ENCODE data around the gene CNTNAP1. TPM values are rescaled to one million over a fixed set of nuclear protein-coding genes. Genes with fewer than 3 reads are reported as not detected.

The CNTNAP1 gene
- total RNA-seq, 1 donor: 32.0 TPM

DNA sequence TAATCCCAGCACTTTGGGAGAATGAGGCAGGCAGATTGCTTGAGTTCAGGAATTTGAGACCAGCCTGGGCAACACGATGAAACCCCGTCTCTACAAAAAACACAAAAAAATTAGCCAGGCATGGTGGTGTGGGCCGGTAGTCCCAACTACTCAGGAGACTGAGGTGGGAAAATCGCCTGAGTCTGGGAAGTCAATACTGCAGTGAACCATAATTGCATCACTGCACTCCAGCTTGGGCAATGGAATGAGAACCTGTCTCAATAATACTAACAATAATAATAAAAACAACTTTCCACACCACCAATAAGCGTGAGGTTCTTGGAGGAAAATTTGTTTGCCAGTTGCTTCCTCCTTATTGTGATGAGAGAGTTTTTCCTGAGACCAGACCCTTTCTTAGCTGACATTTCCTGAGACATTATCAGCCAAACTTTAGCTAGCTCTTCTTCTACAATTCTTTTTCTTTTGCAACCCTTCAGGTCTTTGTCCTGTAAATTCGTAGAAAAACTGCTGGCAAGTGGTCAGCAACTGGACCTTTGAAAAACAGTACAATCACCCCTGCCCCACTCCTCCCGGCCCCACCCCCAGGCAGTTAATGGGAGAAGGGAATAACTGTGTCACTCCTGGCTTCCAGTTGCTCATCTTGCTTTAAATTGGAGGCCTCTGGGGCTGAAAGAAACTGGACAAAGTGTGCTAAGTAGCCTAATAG lies 66.0 kb downstream of the CNTNAP1 start:
- no peak for DNase-seq (ENCODE audit: low read depth)
- TF ChIP-seq, protein P1, sequence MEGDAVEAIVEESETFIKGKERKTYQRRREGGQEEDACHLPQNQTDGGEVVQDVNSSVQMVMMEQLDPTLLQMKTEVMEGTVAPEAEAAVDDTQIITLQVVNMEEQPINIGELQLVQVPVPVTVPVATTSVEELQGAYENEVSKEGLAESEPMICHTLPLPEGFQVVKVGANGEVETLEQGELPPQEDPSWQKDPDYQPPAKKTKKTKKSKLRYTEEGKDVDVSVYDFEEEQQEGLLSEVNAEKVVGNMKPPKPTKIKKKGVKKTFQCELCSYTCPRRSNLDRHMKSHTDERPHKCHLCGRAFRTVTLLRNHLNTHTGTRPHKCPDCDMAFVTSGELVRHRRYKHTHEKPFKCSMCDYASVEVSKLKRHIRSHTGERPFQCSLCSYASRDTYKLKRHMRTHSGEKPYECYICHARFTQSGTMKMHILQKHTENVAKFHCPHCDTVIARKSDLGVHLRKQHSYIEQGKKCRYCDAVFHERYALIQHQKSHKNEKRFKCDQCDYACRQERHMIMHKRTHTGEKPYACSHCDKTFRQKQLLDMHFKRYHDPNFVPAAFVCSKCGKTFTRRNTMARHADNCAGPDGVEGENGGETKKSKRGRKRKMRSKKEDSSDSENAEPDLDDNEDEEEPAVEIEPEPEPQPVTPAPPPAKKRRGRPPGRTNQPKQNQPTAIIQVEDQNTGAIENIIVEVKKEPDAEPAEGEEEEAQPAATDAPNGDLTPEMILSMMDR (IDR thresholded peaks at IDR 0.05; ENCODE audit: insufficient read depth, low read length): no peak

DNA sequence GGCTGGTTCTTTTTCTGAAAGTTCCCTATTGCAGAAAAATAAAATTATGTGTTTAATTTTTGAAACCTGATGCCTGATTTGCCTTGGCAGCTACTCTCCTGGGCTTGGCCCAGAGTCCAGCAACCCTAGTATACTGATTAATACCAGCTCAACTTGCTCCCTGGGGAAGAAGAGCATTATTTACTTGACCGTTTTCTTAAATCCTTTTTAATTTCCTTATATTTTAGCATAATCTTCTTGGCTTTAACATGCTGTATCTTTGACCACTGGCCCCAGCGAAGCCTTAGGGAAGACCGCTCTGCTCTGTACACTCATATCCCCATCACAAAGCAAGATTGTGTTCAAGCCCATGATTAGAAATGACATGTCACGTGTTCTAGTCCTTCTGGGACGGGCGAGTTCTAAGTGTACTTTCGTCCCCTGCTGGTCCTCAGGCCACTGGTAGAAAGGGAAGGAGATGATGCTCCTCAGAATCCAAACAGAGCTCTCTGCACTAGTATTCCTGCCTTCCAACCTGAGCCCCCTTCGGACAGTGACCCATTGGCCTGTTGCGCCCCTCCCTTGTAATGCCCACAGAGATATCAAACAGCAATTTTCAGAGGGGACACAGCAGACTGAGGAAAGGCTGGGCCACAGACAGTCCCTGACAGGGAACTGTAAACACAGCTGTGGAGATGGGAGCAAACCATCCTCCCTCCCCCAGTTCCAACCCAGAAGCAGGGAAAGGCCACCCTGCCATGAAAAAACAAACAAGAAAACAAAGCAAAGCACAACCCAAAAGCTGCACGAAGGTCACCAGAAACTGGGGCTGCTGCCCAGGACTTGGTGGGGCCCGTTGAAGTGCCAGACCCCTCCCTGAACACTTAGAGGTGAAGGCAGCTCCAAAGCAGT lies 66.8 kb downstream of the CNTNAP1 start:
- DNase-seq (ENCODE audit: low read depth): peak; percentile 46
- TF ChIP-seq, protein P1 (IDR thresholded peaks at IDR 0.05; ENCODE audit: insufficient read depth, low read length): no peak

More for the DNA sequence above, 66.0 kb downstream of the CNTNAP1 start:
- H3K4me3 ChIP-seq (ENCODE audit: low read depth, low read length): no peak overlapping the region

More for the DNA sequence above, 66.8 kb downstream of the CNTNAP1 start:
- H3K4me3 ChIP-seq (ENCODE audit: low read depth, low read length): no peak overlapping the region

Small RNA genes within 50 kb of the gene (small RNA-seq; reads per million reads assigned to genes)
- gene MIR6780A: not detected

Other genes starting within 250 kb of the CNTNAP1 start
- gene ATP6V0A1, start 223.7 kb upstream of the CNTNAP1 start, total RNA-seq (ENCODE audit: low replicate concordance): 40.0 and 60.6 TPM in 2 replicates
- 28.9 and 41.8 TPM in 2 replicates for gene NAGLU, start 146.3 kb upstream of the CNTNAP1 start, total RNA-seq (ENCODE audit: low replicate concordance)
- gene HSD17B1, start 129.6 kb upstream of the CNTNAP1 start, total RNA-seq (ENCODE audit: low replicate concordance): 0.99 and 4.7 TPM in 2 replicates
- gene COASY, start 120.4 kb upstream of the CNTNAP1 start, total RNA-seq (ENCODE audit: low replicate concordance): 11.0 and 19.1 TPM in 2 replicates
- 10.5 and 41.8 TPM in 2 replicates for gene MLX, start 115.4 kb upstream of the CNTNAP1 start, total RNA-seq (ENCODE audit: low replicate concordance)
- 0.49 and 18.3 TPM in 2 replicates for gene PSMC3IP, start 104.8 kb upstream of the CNTNAP1 start, total RNA-seq (ENCODE audit: low replicate concordance)
- gene RETREG3, start 73.2 kb upstream of the CNTNAP1 start, total RNA-seq (ENCODE audit: low replicate concordance): 41.1 and 52.6 TPM in 2 replicates
- 15.3 and 50.6 TPM in 2 replicates for gene TUBG1, start 72.8 kb upstream of the CNTNAP1 start, total RNA-seq (ENCODE audit: low replicate concordance)
- gene TUBG2, start 23.2 kb upstream of the CNTNAP1 start, total RNA-seq (ENCODE audit: low replicate concordance): 4.3 and 12.1 TPM in 2 replicates
- gene PLEKHH3, start 5.5 kb upstream of the CNTNAP1 start, total RNA-seq (ENCODE audit: low replicate concordance): 15.5 and 15.6 TPM in 2 replicates
- gene CCR10, start 688 bp upstream of the CNTNAP1 start, total RNA-seq (ENCODE audit: low replicate concordance): 4.3 and 4.9 TPM in 2 replicates
- 26.7 and 31.4 TPM in 2 replicates for gene EZH1, start 62.5 kb downstream of the CNTNAP1 start, total RNA-seq (ENCODE audit: low replicate concordance)
- 0.27 and 4.8 TPM in 2 replicates for gene RAMP2, start 78.7 kb downstream of the CNTNAP1 start, total RNA-seq (ENCODE audit: low replicate concordance)
- 4.2 and 57.2 TPM in 2 replicates for gene VPS25, start 90.9 kb downstream of the CNTNAP1 start, total RNA-seq (ENCODE audit: low replicate concordance)
- 0.45 and 3.5 TPM in 2 replicates for gene WNK4, start 98.1 kb downstream of the CNTNAP1 start, total RNA-seq (ENCODE audit: low replicate concordance)
- gene COA3, start 116.2 kb downstream of the CNTNAP1 start, total RNA-seq (ENCODE audit: low replicate concordance): 40.8 and 67.5 TPM in 2 replicates
- gene CNTD1, start 116.3 kb downstream of the CNTNAP1 start, total RNA-seq (ENCODE audit: low replicate concordance): 0.54 TPM in 1 of 2 replicates, not detected in the other
- 72.6 and 99.3 TPM in 2 replicates for gene BECN1, start 141.8 kb downstream of the CNTNAP1 start, total RNA-seq (ENCODE audit: low replicate concordance)
- gene PSME3, start 150.9 kb downstream of the CNTNAP1 start, total RNA-seq (ENCODE audit: low replicate concordance): 86.3 and 101 TPM in 2 replicates
- 0.25 and 0.72 TPM in 2 replicates for gene AOC2, start 162.0 kb downstream of the CNTNAP1 start, total RNA-seq (ENCODE audit: low replicate concordance)
- under 0.01 and 0.08 TPM in 2 replicates for gene AOC3, start 168.7 kb downstream of the CNTNAP1 start, total RNA-seq (ENCODE audit: low replicate concordance)
- not detected in 2 replicates for gene G6PC1, start 218.3 kb downstream of the CNTNAP1 start, total RNA-seq (ENCODE audit: low replicate concordance)